HepG2 (cell line): ENCODE data around the gene NOXO1.
A peak's percentile ranks its signal among the peaks of the same experiment; 100 is the strongest.

Experiments used
- GRHL1 ChIP-seq: sonication (generic); formaldehyde crosslinking; conservative IDR thresholded peaks from 2 replicates; pipeline ENCODE4 v1.8.0; 2022; ENCODE audit warnings: missing genetic modification reagents
- NCOA1 ChIP-seq: sonication (generic); formaldehyde crosslinking; IDR thresholded peaks from 2 replicates; pipeline ENCODE4 v1.9.0; 2021; ENCODE audit warnings: missing genetic modification reagents
- PBX2 ChIP-seq: IDR thresholded peaks from 2 replicates; pipeline ENCODE4 v1.6.1; 2016; ENCODE audit warnings: control low read depth
- PCBP2 ChIP-seq: fragments of 200-400 bp; formaldehyde crosslinking; optimal IDR thresholded peaks from 2 replicates; pipeline ENCODE3; 2018; ENCODE audit warnings: low read length, low read depth; ENCODE audit not compliant: poor library complexity, severe bottlenecking
- SRSF9 ChIP-seq: fragments of 200-400 bp; formaldehyde crosslinking; IDR thresholded peaks from 2 replicates; pipeline ENCODE4 v1.6.1; 2018; ENCODE audit warnings: borderline replicate concordance, mild to moderate bottlenecking, low read depth, low read length; ENCODE audit not compliant: insufficient read depth, poor library complexity, severe bottlenecking
- TCF12 ChIP-seq, 2 experiments: fragments of 450-650 bp in 1 of 2; sonication (generic) in 1 of 2; formaldehyde crosslinking in 1 of 2; IDR thresholded peaks; 2 replicates each; pipeline versions ENCODE4 v1.6.1 to v1.8.0; 2017 to 2022; ENCODE audit warnings: antibody characterized with exemption in 1 of 2, mild to moderate bottlenecking in 1 of 2, missing genetic modification reagents in 1 of 2, moderate library complexity in 1 of 2
- ZBTB20 ChIP-seq: sonication (generic); formaldehyde crosslinking; IDR thresholded peaks from 2 replicates; pipeline ENCODE4 v1.8.1; 2023; ENCODE audit warnings: missing genetic modification reagents, low read depth, mild to moderate bottlenecking, borderline replicate concordance
- ZNF335 ChIP-seq: sonication (generic); formaldehyde crosslinking; IDR thresholded peaks from 2 replicates; pipeline ENCODE4 v1.4.0; 2020; ENCODE audit warnings: missing genetic modification reagents
- TF ChIP-seq, protein P1 (sequence below): sonication (generic); formaldehyde crosslinking; IDR thresholded peaks from 2 replicates; pipeline ENCODE4 v1.5.0; 2020; ENCODE audit warnings: mild to moderate bottlenecking, missing genetic modification reagents, moderate library complexity

DNA sequence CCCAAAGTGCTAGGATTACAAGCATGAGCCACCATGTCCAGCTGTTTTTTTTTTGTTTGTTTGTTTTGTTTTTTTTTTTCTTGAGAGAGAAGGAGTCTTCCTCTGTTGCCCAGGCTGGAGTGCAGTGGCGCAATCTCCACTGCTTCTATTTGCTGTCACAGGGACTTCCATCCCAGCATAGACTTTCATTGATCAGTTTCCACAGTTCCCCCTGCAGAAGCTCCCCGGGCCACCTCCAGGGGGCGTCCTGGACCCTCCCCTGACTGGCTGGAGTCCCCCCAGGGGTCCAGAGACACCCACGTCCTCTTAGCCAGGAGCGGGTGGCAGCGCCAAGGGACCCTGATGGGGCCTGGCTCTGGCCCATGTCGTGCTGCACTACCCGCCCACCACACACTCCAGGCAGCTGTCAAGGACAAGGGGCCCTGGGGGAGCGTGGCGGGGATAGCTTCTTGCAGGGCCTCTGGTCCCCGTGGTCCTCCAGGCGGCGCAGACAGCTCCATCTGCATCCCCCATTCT lies 35.2 kb upstream of the NOXO1 start:
- TF ChIP-seq NCOA1 (no peak), ZNF335 (CRISPR knock-in tag) (no peak), ZBTB20 (no peak), SRSF9 (no peak), TCF12 (IDR thresholded peaks at IDR 0.05) (no peak), TCF12 (CRISPR knock-in tag; IDR thresholded peaks at IDR 0.05) (no peak), PCBP2 (no peak), PBX2 (no peak), GRHL1 (no peak)
- TF ChIP-seq, protein P1, sequence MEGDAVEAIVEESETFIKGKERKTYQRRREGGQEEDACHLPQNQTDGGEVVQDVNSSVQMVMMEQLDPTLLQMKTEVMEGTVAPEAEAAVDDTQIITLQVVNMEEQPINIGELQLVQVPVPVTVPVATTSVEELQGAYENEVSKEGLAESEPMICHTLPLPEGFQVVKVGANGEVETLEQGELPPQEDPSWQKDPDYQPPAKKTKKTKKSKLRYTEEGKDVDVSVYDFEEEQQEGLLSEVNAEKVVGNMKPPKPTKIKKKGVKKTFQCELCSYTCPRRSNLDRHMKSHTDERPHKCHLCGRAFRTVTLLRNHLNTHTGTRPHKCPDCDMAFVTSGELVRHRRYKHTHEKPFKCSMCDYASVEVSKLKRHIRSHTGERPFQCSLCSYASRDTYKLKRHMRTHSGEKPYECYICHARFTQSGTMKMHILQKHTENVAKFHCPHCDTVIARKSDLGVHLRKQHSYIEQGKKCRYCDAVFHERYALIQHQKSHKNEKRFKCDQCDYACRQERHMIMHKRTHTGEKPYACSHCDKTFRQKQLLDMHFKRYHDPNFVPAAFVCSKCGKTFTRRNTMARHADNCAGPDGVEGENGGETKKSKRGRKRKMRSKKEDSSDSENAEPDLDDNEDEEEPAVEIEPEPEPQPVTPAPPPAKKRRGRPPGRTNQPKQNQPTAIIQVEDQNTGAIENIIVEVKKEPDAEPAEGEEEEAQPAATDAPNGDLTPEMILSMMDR (CRISPR knock-in tag) = peak; percentile 79
